Lower lobe of right lung (tissue), 2 donors: Measurements from ENCODE around the gene SPATA32. TPM values are rescaled to one million over a fixed set of nuclear protein-coding genes. Genes with fewer than 3 reads are reported as not detected.
"Not testable (repeated sequence)": the region's sequence is repeated elsewhere in the genome, so short reads cannot be mapped to it uniquely, and the experiment has no call there.

Experiments used
- ATAC-seq, 2 donors: fragments of 200-7000 bp; cut with Tn5 transposase; one replicate each; pipeline ENCODE4 v1.9.1; 2020 to 2022; ENCODE audit warnings: mild to moderate bottlenecking in 2 of 2, moderate library complexity in 2 of 2
- DNase-seq: peaks from one replicate; pipeline ENCODE4 v3.0.0-alpha.2; 2020
- H3K27ac ChIP-seq: fragments of 200-600 bp; one replicate; pipeline ENCODE4 v1.8.0; 2022
- H3K27me3 ChIP-seq: fragments of 200-600 bp; one replicate; pipeline ENCODE4 v1.8.0; 2022; ENCODE audit warnings: low read depth
- H3K36me3 ChIP-seq: fragments of 200-600 bp; one replicate; pipeline ENCODE4 v1.8.0; 2022; ENCODE audit warnings: mild to moderate bottlenecking
- H3K4me1 ChIP-seq: fragments of 200-600 bp; one replicate; pipeline ENCODE4 v1.8.0; 2022
- H3K4me3 ChIP-seq: fragments of 200-600 bp; one replicate; pipeline ENCODE4 v1.8.0; 2022; ENCODE audit warnings: mild to moderate bottlenecking
- H3K9me3 ChIP-seq: fragments of 200-600 bp; one replicate; pipeline ENCODE4 v1.8.0; 2022
- intact Hi-C: fragments of 100-400 bp; cut with DNase I; formaldehyde crosslinking; loops from one replicate; pipeline ENCODE4 v1.11.0; 2022
- total RNA-seq: library from RNA; stranded (reverse); fragmentation: NEBNext Ultra II Directional; extraction: Animal tissue kit (Norgen Biotek cat#: 25700); gene quantifications from one replicate; pipeline ENCODE4 v1.2.1, GENCODE V29; 2021
- TF ChIP-seq, protein P1 (sequence below): fragments of 200-600 bp; IDR thresholded peaks from one replicate; pipeline ENCODE4 v1.8.0; 2022; ENCODE audit warnings: antibody characterized with exemption, mild to moderate bottlenecking
- donor health status: DM: no; HTN: yes; CAD: no; lungs with severe emphysema.

SPATA32 gene
- total RNA-seq, 1 donor from 2014 or later = not detected

DNA sequence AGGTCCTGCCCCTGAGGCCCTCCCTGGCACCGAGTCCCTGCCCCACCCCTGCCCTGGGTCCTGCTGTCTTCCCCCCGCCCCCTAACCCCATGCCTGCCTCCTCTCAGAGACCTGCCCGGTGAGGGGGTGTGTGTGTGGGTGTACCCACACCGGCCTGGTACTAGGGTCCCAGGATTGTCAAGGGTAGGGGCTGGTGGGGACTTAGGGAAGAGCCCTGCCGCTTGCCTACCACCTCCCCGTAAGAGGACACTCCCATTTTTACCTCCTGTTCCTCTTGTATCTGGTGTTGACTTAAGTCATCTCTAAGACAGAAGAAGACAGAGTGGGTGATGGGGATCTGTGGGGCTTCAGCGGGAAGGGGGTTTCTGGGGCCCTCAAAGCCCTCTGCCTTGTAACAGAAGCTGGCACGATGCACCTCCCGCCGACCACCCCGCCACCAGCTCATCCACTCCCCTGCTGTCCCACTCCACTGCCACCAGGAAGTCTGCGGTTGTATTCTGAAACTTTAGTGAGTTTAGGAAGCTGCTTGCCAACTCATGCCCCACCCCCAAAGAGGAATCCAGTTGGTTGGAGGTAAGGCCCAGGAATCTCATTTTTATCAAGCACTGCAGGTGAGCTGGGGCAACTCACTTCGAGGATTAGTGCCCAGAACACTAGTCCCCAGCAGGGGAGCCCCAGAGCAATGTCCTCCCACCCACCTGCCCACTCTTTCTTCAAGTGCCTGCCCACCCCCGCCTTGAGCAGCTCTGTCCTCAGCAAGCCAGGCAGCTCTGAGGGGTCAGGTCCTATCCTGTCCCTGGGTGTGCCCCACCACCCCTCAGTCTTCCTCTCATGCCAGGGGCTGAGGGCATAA lies 5.6 kb downstream of the SPATA32 start:
- intact Hi-C loops = no loop called here
- TF ChIP-seq, protein P1, sequence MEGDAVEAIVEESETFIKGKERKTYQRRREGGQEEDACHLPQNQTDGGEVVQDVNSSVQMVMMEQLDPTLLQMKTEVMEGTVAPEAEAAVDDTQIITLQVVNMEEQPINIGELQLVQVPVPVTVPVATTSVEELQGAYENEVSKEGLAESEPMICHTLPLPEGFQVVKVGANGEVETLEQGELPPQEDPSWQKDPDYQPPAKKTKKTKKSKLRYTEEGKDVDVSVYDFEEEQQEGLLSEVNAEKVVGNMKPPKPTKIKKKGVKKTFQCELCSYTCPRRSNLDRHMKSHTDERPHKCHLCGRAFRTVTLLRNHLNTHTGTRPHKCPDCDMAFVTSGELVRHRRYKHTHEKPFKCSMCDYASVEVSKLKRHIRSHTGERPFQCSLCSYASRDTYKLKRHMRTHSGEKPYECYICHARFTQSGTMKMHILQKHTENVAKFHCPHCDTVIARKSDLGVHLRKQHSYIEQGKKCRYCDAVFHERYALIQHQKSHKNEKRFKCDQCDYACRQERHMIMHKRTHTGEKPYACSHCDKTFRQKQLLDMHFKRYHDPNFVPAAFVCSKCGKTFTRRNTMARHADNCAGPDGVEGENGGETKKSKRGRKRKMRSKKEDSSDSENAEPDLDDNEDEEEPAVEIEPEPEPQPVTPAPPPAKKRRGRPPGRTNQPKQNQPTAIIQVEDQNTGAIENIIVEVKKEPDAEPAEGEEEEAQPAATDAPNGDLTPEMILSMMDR = no peak
- no peak for DNase-seq
- Histone ChIP-seq H3K4me3 (no peak overlapping the region), H3K27ac (no peak overlapping the region), H3K4me1 (peaks cover 1% of the 10 kb centered on the region), H3K9me3 (no peaks in the 10 kb centered on the region), H3K36me3 (no peaks in the 10 kb centered on the region), H3K27me3 (no peaks in the 10 kb centered on the region)
- ATAC-seq = peak in 1 of 2 donors; percentile 8

DNA sequence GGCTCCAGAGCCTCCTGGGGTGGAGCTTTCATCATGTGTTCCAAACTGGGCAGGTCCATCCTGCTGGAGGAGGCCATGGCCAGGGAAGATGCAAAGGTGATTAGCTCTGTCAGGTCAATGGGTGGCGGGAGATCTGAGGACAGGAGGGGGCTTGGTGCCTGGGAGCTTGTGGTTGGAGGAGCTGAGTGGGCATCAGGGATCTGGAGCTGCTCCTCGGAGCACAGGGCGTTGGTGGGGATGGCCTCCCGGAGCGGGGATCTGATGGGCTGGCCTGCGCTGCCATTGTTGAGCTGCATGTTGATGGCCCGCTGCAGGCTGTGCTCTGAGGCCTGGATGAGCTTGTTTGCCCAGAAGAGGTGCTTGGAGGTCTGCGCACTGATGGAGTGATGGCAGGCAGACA lies 6.5 kb downstream of the SPATA32 start:
- Histone ChIP-seq H3K4me3 (no peak overlapping the region), H3K27ac (no peak overlapping the region), H3K36me3 (no peaks in the 10 kb centered on the region), H3K27me3 (no peaks in the 10 kb centered on the region), H3K4me1 (no peaks in the 10 kb centered on the region), H3K9me3 (no peaks in the 10 kb centered on the region)
- TF ChIP-seq, protein P1 = no peak
- ATAC-seq = no peak
- intact Hi-C loops = no loop called here
- no peak for DNase-seq

DNA sequence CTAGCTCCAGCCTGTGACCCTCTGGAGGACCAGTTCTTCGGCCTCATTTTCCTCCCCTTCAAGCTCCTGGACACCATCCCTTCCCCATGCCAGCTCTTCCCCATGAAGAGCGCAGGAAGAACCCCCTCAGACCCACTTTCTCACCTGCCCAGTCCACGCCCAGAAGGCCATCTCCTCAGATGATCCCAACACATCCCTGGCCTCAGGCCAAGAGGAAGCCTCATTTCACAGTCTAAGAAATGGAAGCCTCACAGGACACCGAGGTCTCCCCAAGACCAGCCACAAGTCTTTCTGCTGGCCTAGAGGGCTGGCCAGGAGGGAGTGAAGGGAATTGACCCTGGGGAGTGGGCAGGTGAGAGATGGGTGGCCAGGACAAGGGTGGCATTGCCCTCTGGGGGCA lies 8.0 kb downstream of the SPATA32 start:
- DNase-seq (no peak), ATAC-seq (no peak)
- H3K4me3 ChIP-seq = no peak overlapping the region
- TF ChIP-seq, protein P1 = no peak
- H3K27ac ChIP-seq = no peak overlapping the region
- intact Hi-C loops = no loop called here
- no peaks in the 10 kb centered on the region for H3K9me3 ChIP-seq
- H3K36me3 ChIP-seq = no peaks in the 10 kb centered on the region
- no peaks in the 10 kb centered on the region for H3K27me3 ChIP-seq
- peaks cover 4% of the 10 kb centered on the region for H3K4me1 ChIP-seq

DNA sequence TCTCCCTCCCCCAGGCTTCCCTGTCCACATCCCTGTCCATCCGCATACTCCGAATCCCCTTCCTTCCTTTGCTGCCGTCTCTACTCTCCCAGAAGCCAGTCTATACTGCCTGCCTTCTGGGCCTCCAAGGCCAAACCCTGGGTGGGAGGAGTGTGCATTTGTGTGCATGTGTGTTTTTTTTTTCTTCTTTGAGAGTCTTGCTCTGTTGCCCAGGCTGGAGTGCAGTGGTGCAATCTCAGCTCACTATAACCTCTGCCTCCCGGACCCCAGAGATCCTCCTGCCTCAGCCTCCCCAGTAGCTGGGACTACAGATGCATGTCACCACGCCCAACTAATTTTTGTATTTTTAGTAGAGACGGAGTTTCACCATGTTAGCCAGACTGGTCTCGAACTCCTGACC lies 8.7 kb downstream of the SPATA32 start:
- H3K9me3 ChIP-seq, H3K27me3 ChIP-seq, intact Hi-C loops, H3K27ac ChIP-seq, H3K4me3 ChIP-seq, H3K4me1 ChIP-seq, ATAC-seq, H3K36me3 ChIP-seq, DNase-seq: not testable (repeated sequence)

DNA sequence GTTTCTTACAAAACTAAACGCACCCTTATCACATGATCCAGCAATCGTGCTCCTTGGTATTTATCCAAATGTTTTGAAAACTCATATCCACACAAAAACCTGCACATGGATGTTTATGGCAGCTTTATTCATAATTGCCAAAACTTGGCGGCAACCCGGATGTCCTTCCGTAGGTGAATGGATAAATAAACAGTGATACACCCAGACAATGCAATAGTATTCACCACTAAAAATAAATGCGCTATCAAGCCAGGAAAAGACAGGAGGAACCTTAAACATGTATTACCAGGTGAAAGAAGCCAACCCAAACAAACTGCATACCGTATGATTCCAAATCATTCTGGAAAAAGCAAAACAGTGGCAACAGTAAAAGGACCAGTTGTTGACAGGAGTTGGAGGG lies 10.0 kb downstream of the SPATA32 start:
- intact Hi-C loops = no loop called here
- H3K27me3 ChIP-seq = no peaks in the 10 kb centered on the region

More for the DNA sequence above, 10.0 kb downstream of the SPATA32 start:
- TF ChIP-seq, protein P1 = no peak
- H3K4me3 ChIP-seq = no peak overlapping the region
- peaks cover 12% of the 10 kb centered on the region for H3K4me1 ChIP-seq
- H3K9me3 ChIP-seq = no peaks in the 10 kb centered on the region
- H3K27ac ChIP-seq = no peak overlapping the region
- ATAC-seq = no peak
- DNase-seq = no peak
- no peaks in the 10 kb centered on the region for H3K36me3 ChIP-seq
